Measurements from ENCODE around the gene SPECC1.

- no peak for TF ChIP-seq CTCF (IDR thresholded peaks at IDR 0.05; ENCODE audit: insufficient read depth, low read length)
- no peak for TF ChIP-seq REST (IDR thresholded peaks at IDR 0.05; ENCODE audit: insufficient replicate concordance, low read depth)
- TF ChIP-seq POLR2AphosphoS5 (IDR thresholded peaks at IDR 0.05; ENCODE audit: low read depth), result no peak
- TF ChIP-seq SPI1 (IDR thresholded peaks at IDR 0.05; ENCODE audit: borderline replicate concordance, low read depth), result no peak
Observed at GRCh38 chr17:20012017-20012536, 2.9 kb downstream of the SPECC1 start.

All from HL-60 (cell line).